H9 (cell line): ENCODE results near the gene CCNJL. TPM values are rescaled to one million over a fixed set of nuclear protein-coding genes. Genes with fewer than 3 reads are reported as not detected.

Experiments used
- DNase-seq: peaks from one replicate; pipeline ENCODE4 v3.0.0-alpha.2; 2017
- H2AFZ ChIP-seq: one replicate; pipeline ENCODE4 v1.6.1; 2013; ENCODE audit warnings: mild to moderate bottlenecking, low read length, control low read depth, moderate library complexity
- H2AK5ac ChIP-seq: 2 replicates; pipeline ENCODE4 v1.6.1; 2013; ENCODE audit warnings: low read length, control low read depth, mixed read lengths; ENCODE audit not compliant: insufficient read length
- H2BK120ac ChIP-seq: one replicate; pipeline ENCODE4 v1.6.1; 2013; ENCODE audit warnings: low read depth, mild to moderate bottlenecking, low read length, control low read depth, inconsistent platforms; ENCODE audit not compliant: poor library complexity, severe bottlenecking
- H2BK12ac ChIP-seq: 2 replicates; pipeline ENCODE4 v1.6.1; 2013; ENCODE audit warnings: low read length, control low read depth, mixed read lengths, low read depth; ENCODE audit not compliant: insufficient read length
- H2BK15ac ChIP-seq: 2 replicates; pipeline ENCODE4 v1.6.1; 2013; ENCODE audit warnings: low read depth, low read length, control low read depth
- H2BK20ac ChIP-seq: one replicate; pipeline ENCODE4 v1.6.1; 2013; ENCODE audit warnings: low read depth, mild to moderate bottlenecking, low read length, control low read depth, inconsistent platforms; ENCODE audit not compliant: poor library complexity, severe bottlenecking
- H2BK5ac ChIP-seq: 2 replicates; pipeline ENCODE4 v1.6.1; 2013; ENCODE audit warnings: low read length, control low read depth, mixed read lengths; ENCODE audit not compliant: insufficient read length
- H3K14ac ChIP-seq: 2 replicates; pipeline ENCODE4 v1.6.1; 2013; ENCODE audit warnings: low read length, control low read depth; ENCODE audit not compliant: insufficient read depth
- H3K18ac ChIP-seq: 2 replicates; pipeline ENCODE4 v1.6.1; 2013; ENCODE audit warnings: low read depth, mild to moderate bottlenecking, mixed read lengths, low read length, control low read depth; ENCODE audit not compliant: insufficient read length
- H3K23ac ChIP-seq: 2 replicates; pipeline ENCODE4 v1.6.1; 2013; ENCODE audit warnings: low read length, control low read depth, mixed read lengths, low read depth; ENCODE audit not compliant: insufficient read length
- H3K23me2 ChIP-seq: 2 replicates; pipeline ENCODE4 v1.6.1; 2013; ENCODE audit warnings: low read depth, mild to moderate bottlenecking, mixed read lengths, low read length, control low read depth; ENCODE audit not compliant: insufficient read length, poor library complexity, severe bottlenecking
- H3K27ac ChIP-seq: 2 replicates; pipeline ENCODE4 v1.5.1; 2013; ENCODE audit warnings: low read length, control low read depth, mixed read lengths, low read depth; ENCODE audit not compliant: insufficient read length
- H3K27me3 ChIP-seq: 2 replicates; pipeline ENCODE4 v1.6.1; 2013; ENCODE audit warnings: low read length, control low read depth, inconsistent platforms; ENCODE audit not compliant: insufficient read depth
- H3K4ac ChIP-seq: 2 replicates; pipeline ENCODE4 v1.6.1; 2013; ENCODE audit warnings: low read depth, mild to moderate bottlenecking, control low read depth, inconsistent platforms, low read length, moderate library complexity
- H3K4me1 ChIP-seq: 2 replicates; pipeline ENCODE4 v1.6.1; 2013; ENCODE audit warnings: low read length, control low read depth, inconsistent platforms; ENCODE audit not compliant: insufficient read depth
- H3K4me2 ChIP-seq: 2 replicates; pipeline ENCODE4 v1.6.1; 2013; ENCODE audit warnings: low read length, control low read depth, mixed read lengths; ENCODE audit not compliant: insufficient read length, insufficient read depth
- H3K56ac ChIP-seq: 2 replicates; pipeline ENCODE4 v1.6.1; 2013; ENCODE audit warnings: low read depth, mild to moderate bottlenecking, mixed read lengths, low read length, control low read depth; ENCODE audit not compliant: insufficient read length
- H3K79me1 ChIP-seq: 2 replicates; pipeline ENCODE4 v1.6.1; 2013; ENCODE audit warnings: low read depth, mild to moderate bottlenecking, moderate library complexity, low read length, control low read depth, inconsistent platforms; ENCODE audit not compliant: insufficient read depth, poor library complexity, severe bottlenecking
- H3K79me2 ChIP-seq: 2 replicates; pipeline ENCODE4 v1.6.1; 2013; ENCODE audit warnings: low read length, control low read depth, inconsistent platforms; ENCODE audit not compliant: insufficient read depth
- H3K9ac ChIP-seq: 2 replicates; pipeline ENCODE4 v1.6.1; 2013; ENCODE audit warnings: low read length, control low read depth, mixed read lengths; ENCODE audit not compliant: insufficient read length; ENCODE audit errors: extremely low read depth
- H3K9me3 ChIP-seq: one replicate; pipeline ENCODE4 v1.6.1; 2013; ENCODE audit warnings: low read depth, low read length, inconsistent platforms; ENCODE audit not compliant: control insufficient read depth
- H3T11ph ChIP-seq: one replicate; pipeline ENCODE4 v1.6.1; 2013; ENCODE audit warnings: mild to moderate bottlenecking, low read length, control low read depth, inconsistent platforms
- H4K20me1 ChIP-seq: one replicate; pipeline ENCODE4 v1.6.1; 2013; ENCODE audit not compliant: control insufficient read depth, insufficient read length, insufficient read depth
- H4K5ac ChIP-seq: 2 replicates; pipeline ENCODE4 v1.6.1; 2013; ENCODE audit warnings: low read depth, mild to moderate bottlenecking, mixed read lengths, low read length, control low read depth; ENCODE audit not compliant: insufficient read length
- H4K8ac ChIP-seq: replicated peaks from 2 replicates; pipeline ENCODE4 v1.6.1; 2013; ENCODE audit warnings: low read length, control low read depth, mixed read lengths, low read depth; ENCODE audit not compliant: insufficient read length
- H4K91ac ChIP-seq: 2 replicates; pipeline ENCODE4 v1.6.1; 2013; ENCODE audit warnings: low read depth, mild to moderate bottlenecking, moderate library complexity, mixed read lengths, low read length, control low read depth; ENCODE audit not compliant: insufficient read length
- H3K27ac Mint-ChIP-seq, 3 experiments: 2 replicates in 2 of 3; 3 replicates in 1 of 3; pipeline ENCODE4 v1.8.0; 2020 to 2021; ENCODE audit warnings: mixed read lengths in 3 of 3, mild to moderate bottlenecking in 1 of 3, moderate library complexity in 1 of 3
- H3K27me3 Mint-ChIP-seq: 2 replicates; pipeline ENCODE4 v1.8.0; 2021; ENCODE audit warnings: low read depth, mild to moderate bottlenecking, moderate library complexity, mixed read lengths
- H3K36me3 Mint-ChIP-seq, 3 experiments: 2 replicates in 2 of 3; 3 replicates in 1 of 3; pipeline ENCODE4 v1.8.0; 2020 to 2021; ENCODE audit warnings: low read depth in 3 of 3, mixed read lengths in 3 of 3; ENCODE audit not compliant: insufficient read depth in 1 of 3
- H3K4me1 Mint-ChIP-seq, 2 experiments: 2 replicates each; pipeline ENCODE4 v1.8.0; 2020; ENCODE audit warnings: mixed read lengths in 2 of 2
- H3K4me3 Mint-ChIP-seq, 2 experiments: 2 replicates in 1 of 2; 3 replicates in 1 of 2; pipeline ENCODE4 v1.8.0; 2020 to 2021; ENCODE audit warnings: mild to moderate bottlenecking in 2 of 2, mixed read lengths in 2 of 2, moderate library complexity in 1 of 2
- H3K9me3 Mint-ChIP-seq, 2 experiments: 2 replicates in 1 of 2; 3 replicates in 1 of 2; pipeline ENCODE4 v1.8.0; 2020; ENCODE audit warnings: mild to moderate bottlenecking in 2 of 2, mixed read lengths in 2 of 2, moderate library complexity in 1 of 2
- CTCF ChIP-seq: fragments of 200-600 bp; sonication (generic); conservative IDR thresholded peaks from 3 replicates; pipeline ENCODE4 v1.8.0; 2021; ENCODE audit warnings: antibody characterized with exemption, mild to moderate bottlenecking
- WGBS: extraction: QIAGEN DNeasy Blood & Tissue Kit; methylation state at CpG from one replicate; pipeline ENCODE4 v1.1.7; 2013; ENCODE audit warnings: missing lambda C conversion rate, low lambda C conversion rate, mixed read lengths; ENCODE audit not compliant: insufficient read length; ENCODE audit errors: extremely low coverage; 5-methylcytosine and 5-hydroxymethylcytosine counted together
- total RNA-seq: library from RNA; stranded (reverse); gene quantifications from 2 replicates; pipeline ENCODE4 v1.2.1, GENCODE V29; 2021

CCNJL gene
- total RNA-seq, 1 experiment from 2014 or later, result 26.9 TPM

GRCh38 chr5:160281275-160281674, 31.1 kb downstream of the CCNJL start:
- Histone ChIP-seq H4K5ac (no peak overlapping the region), H4K91ac (no peak overlapping the region), H2BK120ac (no peak overlapping the region), H2BK5ac (no peak overlapping the region), H2BK12ac (no peak overlapping the region), H2BK20ac (no peak overlapping the region), H4K8ac (no peak overlapping the region), H3K18ac (no peak overlapping the region), H3T11ph (no peak overlapping the region), H3K14ac (no peak overlapping the region), H3K4me2 (no peak overlapping the region), H2AK5ac (no peak overlapping the region), H3K56ac (no peak overlapping the region), H2BK15ac (no peak overlapping the region), H3K23ac (no peak overlapping the region), H3K79me1 (no peaks in the 10 kb centered on the region), H3K27me3 (no peaks in the 10 kb centered on the region), H3K4ac (no peak overlapping the region), H3K23me2 (no peaks in the 10 kb centered on the region), H3K4me1 (no peaks in the 10 kb centered on the region; the same call in 1 of the 2 replicates), H3K27ac (no peak overlapping the region), H3K9me3 (no peaks in the 10 kb centered on the region), H3K9ac (no peak overlapping the region), H4K20me1 (no peaks in the 10 kb centered on the region), H3K79me2 (peaks cover 2% of the 10 kb centered on the region; the same call in 1 of the 2 replicates), H2AFZ (no peak overlapping the region)
- Mint-ChIP-seq H3K4me3 (no peak overlapping the region), H3K36me3 (peaks cover 33 to 47% (median 40%) of the 10 kb centered on the region in 3 experiments; a peak in 6 of 7 replicates), H3K4me1 (peaks cover 37 to 41% of the 10 kb centered on the region in 2 experiments), H3K27me3 (no peaks in the 10 kb centered on the region), H3K9me3 (no peaks in the 10 kb centered on the region), H3K27ac (peak overlapping the region in 2 of 3 experiments; percentile 19 to 90; a peak in 3 of 7 replicates)
- WGBS, result no CpG with 5 or more reads among the region's 2 CpGs
- no peak for TF ChIP-seq CTCF
- no peak for DNase-seq
